HG03060 (cell line): ENCODE measurements around the gene MYBPH.

Experiments used
- ATAC-seq: cut with Tn5 transposase; IDR thresholded peaks from one replicate; pipeline ENCODE4 v1.9.1; 2021; ENCODE audit warnings: low read depth, moderate number of reproducible peaks; ENCODE audit not compliant: unreplicated experiment

MYBPH gene

GRCh38 chr1:203175237-203175826 lies at the start of gene MYBPH:
MYBPH (minus strand) TSS chr1:203175826; CDS start chr1:203175755, 71 bp downstream.
- ATAC-seq: no peak

GRCh38 chr1:203225071-203225470 lies 49.4 kb upstream of the MYBPH start:
- no peak for ATAC-seq

GRCh38 chr1:203223012-203223775 lies 47.6 kb upstream of the MYBPH start:
- no peak for ATAC-seq

GRCh38 chr1:203219934-203220333 lies 44.3 kb upstream of the MYBPH start:
- ATAC-seq: no peak

GRCh38 chr1:203219171-203219570 lies 43.5 kb upstream of the MYBPH start:
- no peak for ATAC-seq

- ATAC-seq: no peak
Measured at GRCh38 chr1:203217668-203218067, 42.0 kb upstream of the MYBPH start.

GRCh38 chr1:203217139-203217655 lies 41.6 kb upstream of the MYBPH start:
- ATAC-seq: no peak

- ATAC-seq: no peak
Measured at GRCh38 chr1:203216274-203217138, 40.9 kb upstream of the MYBPH start.

- ATAC-seq: no peak
Measured at GRCh38 chr1:203215573-203215972, 39.9 kb upstream of the MYBPH start.

GRCh38 chr1:203214871-203215270 lies 39.2 kb upstream of the MYBPH start:
- ATAC-seq: no peak

GRCh38 chr1:203213126-203213525 lies 37.5 kb upstream of the MYBPH start:
- ATAC-seq: no peak

GRCh38 chr1:203211812-203212211 lies 36.2 kb upstream of the MYBPH start:
- ATAC-seq: no peak

GRCh38 chr1:203210988-203211387 lies 35.4 kb upstream of the MYBPH start:
- ATAC-seq: no peak

GRCh38 chr1:203210350-203210749 lies 34.7 kb upstream of the MYBPH start:
- no peak for ATAC-seq

GRCh38 chr1:203208181-203208580 lies 32.6 kb upstream of the MYBPH start:
- no peak for ATAC-seq

- no peak for ATAC-seq
Measured at GRCh38 chr1:203207751-203208150, 32.1 kb upstream of the MYBPH start.

- ATAC-seq: no peak
Measured at GRCh38 chr1:203206129-203206687, 30.6 kb upstream of the MYBPH start.

GRCh38 chr1:203204756-203205155 lies 29.1 kb upstream of the MYBPH start:
- no peak for ATAC-seq

GRCh38 chr1:203202431-203203245 lies 27.0 kb upstream of the MYBPH start:
- ATAC-seq: no peak
